HG03196 (cell line): ENCODE results near the gene CACNG8.
"Not testable (repeated sequence)": the region's sequence is repeated elsewhere in the genome, so short reads cannot be mapped to it uniquely, and the experiment has no call there.

ENCODE experiments used
- ATAC-seq: cut with Tn5 transposase; IDR thresholded peaks from one replicate; pipeline ENCODE4 v1.9.1; 2021; ENCODE audit not compliant: unreplicated experiment

The CACNG8 gene

GRCh38 chr19:53962887-53963431 lies at the start of gene CACNG8:
Gene CACNG8, plus strand, starts transcription at chr19:53962937.
- no peak for ATAC-seq

- no peak for ATAC-seq
These were observed 47.7 kb upstream of the CACNG8 start for GRCh38 chr19:53915000-53915399.

- no peak for ATAC-seq
These were observed 46.7 kb upstream of the CACNG8 start for GRCh38 chr19:53916004-53916403.

GRCh38 chr19:53917356-53917755 lies 45.4 kb upstream of the CACNG8 start:
- no peak for ATAC-seq

GRCh38 chr19:53927739-53928138 lies 35.0 kb upstream of the CACNG8 start:
- no peak for ATAC-seq

GRCh38 chr19:53936029-53936428 lies 26.7 kb upstream of the CACNG8 start:
- ATAC-seq, result no peak

GRCh38 chr19:53942001-53942786 lies 20.5 kb upstream of the CACNG8 start:
- no peak for ATAC-seq

GRCh38 chr19:53944416-53944815 lies 18.3 kb upstream of the CACNG8 start:
- ATAC-seq, result no peak

GRCh38 chr19:53944933-53945332 lies 17.8 kb upstream of the CACNG8 start:
- ATAC-seq, result no peak

- no peak for ATAC-seq
These were observed 17.3 kb upstream of the CACNG8 start for GRCh38 chr19:53945441-53945840.

GRCh38 chr19:53945998-53946397 lies 16.7 kb upstream of the CACNG8 start:
- no peak for ATAC-seq

- no peak for ATAC-seq
These were observed 15.1 kb upstream of the CACNG8 start for GRCh38 chr19:53947624-53948023.

GRCh38 chr19:53948611-53949010 lies 14.1 kb upstream of the CACNG8 start:
- not testable (repeated sequence) for ATAC-seq

GRCh38 chr19:53951436-53951835 lies 11.3 kb upstream of the CACNG8 start:
- no peak for ATAC-seq

GRCh38 chr19:53951947-53952346 lies 10.8 kb upstream of the CACNG8 start:
- ATAC-seq, result no peak

- no peak for ATAC-seq
These were observed 9.4 kb upstream of the CACNG8 start for GRCh38 chr19:53953383-53953782.

GRCh38 chr19:53957448-53958167 lies 5.1 kb upstream of the CACNG8 start:
- no peak for ATAC-seq

GRCh38 chr19:53958168-53958571 lies 4.6 kb upstream of the CACNG8 start:
- ATAC-seq, result no peak

GRCh38 chr19:53958823-53959757 lies 3.6 kb upstream of the CACNG8 start:
- ATAC-seq, result no peak

- no peak for ATAC-seq
These were observed 2.5 kb upstream of the CACNG8 start for GRCh38 chr19:53960187-53960586.

- ATAC-seq, result no peak
These were observed 1.9 kb upstream of the CACNG8 start for GRCh38 chr19:53960886-53961285.
